Neural cell (in vitro differentiated cells): ENCODE results near the gene RHEBL1. TPM values are rescaled to one million over a fixed set of nuclear protein-coding genes. Genes with fewer than 3 reads are reported as not detected.

ENCODE experiments used
- polyA plus RNA-seq: library from polyadenylated mRNA; depleted of rRNA; stranded (reverse); fragments of >200 nt; gene quantifications from 2 replicates; pipeline ENCODE4 v1.2.3, GENCODE V29; 2014

RHEBL1 gene
- polyA plus RNA-seq, 1 donor from 2014 or later = 0.68 TPM

Other genes starting within 250 kb of the RHEBL1 start
- gene DDX23, start 217.8 kb downstream of the RHEBL1 start, polyA plus RNA-seq = 94.6 and 96.5 TPM in 2 replicates
- 1.3 and 5.8 TPM in 2 replicates for gene RND1, start 204.1 kb downstream of the RHEBL1 start, polyA plus RNA-seq
- gene FKBP11, start 144.5 kb downstream of the RHEBL1 start, polyA plus RNA-seq = 24.5 and 24.9 TPM in 2 replicates
- 114 TPM in 2 replicates for gene ARF3, start 112.5 kb downstream of the RHEBL1 start, polyA plus RNA-seq
- gene WNT10B, start 98.2 kb downstream of the RHEBL1 start, polyA plus RNA-seq = 0.92 and 1.2 TPM in 2 replicates
- not detected in 2 replicates for gene WNT1, start 91.7 kb downstream of the RHEBL1 start, polyA plus RNA-seq
- gene DDN, start 70.6 kb downstream of the RHEBL1 start, polyA plus RNA-seq = 0.20 and 0.51 TPM in 2 replicates
- gene PRKAG1, start 51.2 kb downstream of the RHEBL1 start, polyA plus RNA-seq = 69.0 and 71.0 TPM in 2 replicates
- 14.1 and 15.8 TPM in 2 replicates for gene KMT2D, start 9.2 kb downstream of the RHEBL1 start, polyA plus RNA-seq
- gene DHH, start 24.8 kb upstream of the RHEBL1 start, polyA plus RNA-seq = 0.28 and 0.66 TPM in 2 replicates
- 344 and 381 TPM in 2 replicates for gene LMBR1L, start 40.9 kb upstream of the RHEBL1 start, polyA plus RNA-seq
- gene TUBA1B, start 61.4 kb upstream of the RHEBL1 start, polyA plus RNA-seq = 573 and 605 TPM in 2 replicates
- 14,333 and 15,501 TPM in 2 replicates for gene TUBA1A, start 119.1 kb upstream of the RHEBL1 start, polyA plus RNA-seq
- 56.2 and 63.0 TPM in 2 replicates for gene TUBA1C, start 195.1 kb upstream of the RHEBL1 start, polyA plus RNA-seq
- not detected in 2 replicates for gene PRPH, start 225.2 kb upstream of the RHEBL1 start, polyA plus RNA-seq